GM12873 (cell line): Measurements from ENCODE around the gene STOM.

ENCODE experiments used
- TF ChIP-seq, protein P1 (sequence below): IDR thresholded peaks from 2 replicates; pipeline ENCODE4 v1.5.1; 2012; ENCODE audit warnings: low read depth, mild to moderate bottlenecking, moderate library complexity, low read length, control low read depth; ENCODE audit not compliant: insufficient read depth; ENCODE audit errors: missing control alignments

The STOM gene

DNA sequence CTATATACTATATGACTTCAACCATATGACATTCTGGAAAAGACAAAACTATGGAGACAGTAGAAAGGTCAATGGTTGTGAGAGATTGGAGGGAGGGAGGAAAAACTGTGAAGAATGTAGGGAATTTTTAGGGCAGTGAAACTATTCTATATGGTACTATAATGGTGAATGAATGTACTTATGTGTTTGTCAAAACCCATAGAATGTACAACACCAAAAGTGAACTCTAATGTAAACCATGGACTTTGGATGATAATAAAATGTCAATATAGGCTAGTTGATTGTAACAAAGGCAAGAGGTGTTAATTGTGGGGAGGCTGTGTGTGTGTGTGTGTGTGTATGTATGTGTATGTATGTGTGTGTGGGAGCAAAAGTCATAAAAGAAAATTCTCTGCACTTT, 10.8 kb upstream of the STOM start:
- TF ChIP-seq, protein P1, sequence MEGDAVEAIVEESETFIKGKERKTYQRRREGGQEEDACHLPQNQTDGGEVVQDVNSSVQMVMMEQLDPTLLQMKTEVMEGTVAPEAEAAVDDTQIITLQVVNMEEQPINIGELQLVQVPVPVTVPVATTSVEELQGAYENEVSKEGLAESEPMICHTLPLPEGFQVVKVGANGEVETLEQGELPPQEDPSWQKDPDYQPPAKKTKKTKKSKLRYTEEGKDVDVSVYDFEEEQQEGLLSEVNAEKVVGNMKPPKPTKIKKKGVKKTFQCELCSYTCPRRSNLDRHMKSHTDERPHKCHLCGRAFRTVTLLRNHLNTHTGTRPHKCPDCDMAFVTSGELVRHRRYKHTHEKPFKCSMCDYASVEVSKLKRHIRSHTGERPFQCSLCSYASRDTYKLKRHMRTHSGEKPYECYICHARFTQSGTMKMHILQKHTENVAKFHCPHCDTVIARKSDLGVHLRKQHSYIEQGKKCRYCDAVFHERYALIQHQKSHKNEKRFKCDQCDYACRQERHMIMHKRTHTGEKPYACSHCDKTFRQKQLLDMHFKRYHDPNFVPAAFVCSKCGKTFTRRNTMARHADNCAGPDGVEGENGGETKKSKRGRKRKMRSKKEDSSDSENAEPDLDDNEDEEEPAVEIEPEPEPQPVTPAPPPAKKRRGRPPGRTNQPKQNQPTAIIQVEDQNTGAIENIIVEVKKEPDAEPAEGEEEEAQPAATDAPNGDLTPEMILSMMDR: no peak

DNA sequence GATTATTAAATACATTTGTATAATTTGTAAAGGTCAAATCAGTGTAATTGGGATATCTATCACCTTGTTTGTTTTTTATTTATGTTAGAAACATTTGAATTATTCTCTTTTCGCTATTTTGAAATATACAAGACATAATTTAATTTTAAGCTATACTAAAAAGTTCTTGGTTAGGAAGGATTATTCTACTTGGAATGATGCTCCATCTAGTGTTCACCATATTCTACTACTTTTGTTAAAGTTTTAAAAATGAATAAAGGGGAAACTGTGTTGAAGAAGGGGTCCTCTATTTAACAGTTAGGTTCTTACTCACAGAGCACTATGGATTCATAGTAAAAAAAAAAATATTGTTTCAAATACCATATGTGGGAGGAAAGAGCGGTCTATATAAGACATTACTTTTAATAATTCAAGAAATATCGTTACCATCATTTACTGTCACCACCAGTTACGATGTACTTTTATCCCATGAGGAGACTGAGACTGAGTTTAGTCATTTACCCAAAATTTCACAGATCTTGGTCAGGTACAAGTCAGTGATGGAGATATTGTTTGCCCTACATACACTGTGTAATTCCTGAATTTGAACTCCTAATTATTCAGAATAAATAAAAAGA, 6.3 kb upstream of the STOM start:
- TF ChIP-seq, protein P1: no peak

DNA sequence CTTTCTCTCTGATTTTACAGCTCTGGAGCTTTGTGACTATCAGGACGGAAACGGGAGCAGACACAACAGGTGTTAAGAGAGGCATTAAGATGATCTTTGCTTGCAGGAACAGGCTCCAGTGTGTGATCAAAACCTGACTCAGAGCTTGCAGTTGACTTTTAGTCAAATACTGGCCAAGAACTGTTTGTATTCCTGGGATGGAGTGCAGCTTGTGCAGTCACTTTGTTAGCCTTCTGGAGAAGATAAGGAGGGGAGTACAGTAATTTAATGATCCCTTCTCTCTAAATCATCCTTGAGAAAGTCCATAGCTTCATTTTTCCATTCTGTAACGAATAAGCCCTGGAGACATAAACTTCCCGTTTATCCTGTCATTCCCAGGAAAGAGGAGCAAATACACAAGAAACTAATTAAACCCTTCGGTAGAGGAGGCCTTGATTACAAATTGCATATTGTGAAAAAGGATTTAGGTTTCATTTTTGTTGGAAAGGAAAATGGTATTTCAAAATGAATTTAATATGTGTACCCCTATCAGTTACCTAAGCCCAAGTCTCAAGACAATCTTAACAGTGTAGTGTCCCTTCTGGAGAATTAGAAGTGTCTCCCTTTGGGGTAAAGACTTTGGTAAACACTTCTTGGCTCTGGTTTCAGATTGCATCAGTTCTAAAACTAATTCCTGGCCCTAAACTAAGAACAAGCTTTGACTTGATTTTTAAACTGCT, 3.1 kb upstream of the STOM start:
- TF ChIP-seq, protein P1: no peak

DNA sequence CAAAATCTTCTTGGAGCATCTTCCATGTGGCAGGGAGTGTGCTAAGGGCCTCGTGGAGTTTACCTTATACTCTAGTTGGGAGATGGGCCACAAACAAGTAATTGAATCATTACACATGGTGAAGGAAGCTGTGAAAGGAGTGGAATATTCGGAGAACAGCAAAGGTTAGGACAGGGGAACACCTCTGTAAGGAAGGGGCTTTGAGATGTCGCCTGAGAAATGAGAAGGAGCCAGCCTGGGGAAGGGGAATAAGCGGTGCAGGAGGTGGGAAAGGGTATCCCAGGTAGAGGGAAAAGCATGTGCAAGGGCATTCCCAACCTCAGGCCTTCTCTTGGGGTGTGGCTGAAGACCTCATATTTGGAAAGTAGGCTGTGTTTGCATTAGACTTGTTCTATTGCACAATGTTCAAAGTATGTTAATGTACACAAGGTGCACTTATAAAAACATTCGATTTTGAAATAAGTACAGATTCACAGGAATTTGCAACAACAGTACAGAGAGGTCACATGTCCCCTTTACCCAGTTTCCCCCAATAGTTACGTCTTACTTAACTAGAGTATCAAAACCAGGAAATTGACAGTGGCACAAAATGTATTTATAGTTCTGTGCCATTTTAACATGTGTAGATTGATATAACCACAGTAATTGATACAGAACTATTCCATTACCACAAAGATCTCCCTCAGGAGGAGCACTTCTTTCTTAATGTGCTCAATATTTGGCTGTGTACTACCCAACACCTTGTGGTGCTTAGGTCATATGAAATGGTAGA, 2.4 kb upstream of the STOM start:
- TF ChIP-seq, protein P1: no peak

DNA sequence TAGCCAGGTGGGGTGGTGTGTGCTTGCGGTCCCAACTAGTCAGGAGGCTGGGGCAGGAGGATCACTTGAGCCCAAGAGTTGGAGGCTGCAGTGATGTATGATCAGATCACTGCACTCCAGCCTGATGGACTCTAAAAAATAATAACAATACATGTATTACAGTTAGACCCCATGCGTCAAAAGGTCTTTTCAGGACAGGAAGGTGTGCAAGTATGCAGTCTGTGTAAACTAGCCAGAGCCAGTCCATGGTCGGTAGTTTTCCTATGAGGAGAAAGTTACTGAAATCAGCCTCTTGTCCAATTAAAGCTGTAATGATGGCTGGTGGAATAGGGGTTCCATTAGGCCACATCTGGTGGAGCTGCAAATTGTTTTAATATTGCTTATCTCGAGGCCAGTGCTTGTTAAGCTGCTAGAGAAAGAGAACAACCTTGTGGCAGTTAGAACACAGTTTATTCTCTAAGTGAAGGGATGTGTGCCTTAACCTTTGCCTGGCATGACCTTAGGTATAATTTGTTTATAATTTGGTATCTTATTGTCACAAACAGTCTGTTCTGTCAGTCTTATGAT, 1.5 kb upstream of the STOM start:
- TF ChIP-seq, protein P1: no peak

DNA sequence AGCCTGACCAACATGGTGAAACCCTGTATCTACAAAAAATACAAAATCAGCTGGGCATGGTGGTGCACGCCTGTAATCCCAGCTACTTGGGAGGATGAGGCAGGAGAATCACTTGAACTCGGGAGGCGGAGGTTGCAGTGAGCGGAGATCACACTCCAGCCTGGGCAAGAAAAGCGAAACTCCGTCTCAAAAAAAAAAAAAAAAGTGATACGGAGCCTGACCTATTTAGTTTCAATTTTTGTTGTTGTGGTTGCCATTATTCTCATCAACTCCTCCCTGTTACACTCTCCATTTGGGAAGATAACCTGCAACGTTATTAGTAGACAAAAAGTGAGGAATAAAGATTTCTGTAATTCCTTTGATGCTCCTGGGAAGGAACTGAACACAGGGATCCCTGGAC, 1.3 kb downstream of the STOM start:
- TF ChIP-seq, protein P1: no peak

DNA sequence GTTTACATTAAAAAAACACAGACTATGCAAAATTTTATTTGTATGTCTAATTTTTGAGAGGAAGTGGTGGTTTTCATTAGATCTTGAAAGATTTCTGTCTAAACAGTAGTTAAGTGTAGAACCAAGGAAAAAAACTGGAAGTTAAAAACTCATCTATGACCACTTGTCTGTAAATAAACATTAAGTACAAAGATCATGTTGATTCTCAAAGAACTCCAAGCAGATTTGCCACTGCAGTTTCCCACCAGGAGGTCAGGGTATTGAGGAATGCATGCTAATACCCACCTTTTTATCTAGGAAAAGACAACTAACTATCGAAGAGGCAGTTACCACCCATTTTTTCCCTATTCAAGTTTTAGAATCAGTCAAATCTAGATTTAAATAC, 1.9 kb downstream of the STOM start:
- TF ChIP-seq, protein P1: no peak
